HG03575 (cell line): ENCODE results near the gene TMEM256.
"Not testable (repeated sequence)": the region's sequence is repeated elsewhere in the genome, so short reads cannot be mapped to it uniquely, and the experiment has no call there.

Experiments
- ATAC-seq: cut with Tn5 transposase; IDR thresholded peaks from one replicate; pipeline ENCODE4 v1.9.1; 2021; ENCODE audit not compliant: unreplicated experiment, insufficient number of reproducible peaks, low FRiP score; ENCODE audit errors: extremely low read depth

Gene TMEM256

DNA sequence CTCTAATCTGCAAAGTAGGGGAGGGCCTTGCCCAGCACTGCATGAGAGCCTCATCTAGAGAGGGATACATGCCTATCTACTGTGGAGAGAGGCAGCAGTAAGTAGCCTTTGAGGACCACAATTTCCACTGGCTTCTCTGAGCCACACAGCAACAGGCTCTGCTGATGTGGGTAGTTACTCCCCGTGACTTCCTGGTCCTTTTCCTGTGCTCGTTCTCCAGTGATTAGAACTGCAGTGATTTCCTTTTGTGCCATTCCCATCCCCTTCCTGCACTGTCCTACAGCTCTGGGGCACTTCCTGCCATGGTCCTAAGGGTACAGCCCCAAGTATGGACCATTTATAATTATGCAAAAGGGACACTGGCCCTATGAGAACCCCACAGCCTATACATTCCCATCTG lies 12.6 kb downstream of the TMEM256 start:
- no peak for ATAC-seq

DNA sequence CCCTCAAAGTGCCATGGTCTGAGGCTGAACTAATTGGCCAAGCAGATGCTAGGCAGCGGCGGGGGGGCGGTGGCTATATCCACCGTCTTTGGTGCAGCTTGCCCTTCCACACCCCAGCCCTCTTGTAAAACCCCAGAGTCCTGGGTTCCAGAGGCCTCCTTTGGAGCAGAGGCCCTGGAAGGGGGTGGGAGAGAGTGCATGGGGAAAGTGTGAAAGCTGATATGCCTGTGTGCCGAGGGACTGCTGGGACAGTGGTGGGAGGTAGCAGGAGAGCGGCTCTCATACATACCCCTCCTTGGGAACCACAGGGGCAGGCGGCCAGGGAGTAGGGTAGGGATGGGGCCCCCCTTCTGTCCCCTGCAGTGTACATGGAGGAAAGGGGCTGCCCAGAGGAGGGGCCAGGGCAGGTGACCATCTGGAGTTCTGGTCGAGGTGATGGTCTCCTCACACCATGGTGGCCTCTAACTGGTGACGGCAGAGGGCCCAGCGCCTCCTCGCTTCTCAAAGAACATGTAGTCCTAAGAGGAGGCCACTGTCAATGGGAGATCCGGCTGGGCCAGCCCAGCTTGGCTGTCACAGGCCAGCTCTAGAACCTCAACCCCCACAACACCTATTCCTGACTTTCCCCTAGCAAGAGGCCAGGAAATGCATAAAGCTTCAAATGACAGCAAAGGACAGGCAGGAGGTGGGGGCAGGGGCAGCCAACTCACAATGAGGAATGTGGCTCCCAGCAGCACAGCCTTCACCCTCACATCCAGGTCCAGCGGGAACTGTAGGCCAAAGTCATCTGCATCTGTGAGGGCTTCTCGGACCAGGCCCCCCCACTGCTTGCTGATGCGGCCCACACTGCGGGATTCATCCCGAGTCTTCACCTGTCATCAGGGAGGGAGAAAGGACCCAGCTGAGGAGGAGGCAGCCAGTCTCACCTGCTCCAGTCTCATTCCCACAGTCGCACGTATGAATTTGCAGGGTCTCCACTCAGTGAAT lies 13.7 kb downstream of the TMEM256 start:
- no peak for ATAC-seq

DNA sequence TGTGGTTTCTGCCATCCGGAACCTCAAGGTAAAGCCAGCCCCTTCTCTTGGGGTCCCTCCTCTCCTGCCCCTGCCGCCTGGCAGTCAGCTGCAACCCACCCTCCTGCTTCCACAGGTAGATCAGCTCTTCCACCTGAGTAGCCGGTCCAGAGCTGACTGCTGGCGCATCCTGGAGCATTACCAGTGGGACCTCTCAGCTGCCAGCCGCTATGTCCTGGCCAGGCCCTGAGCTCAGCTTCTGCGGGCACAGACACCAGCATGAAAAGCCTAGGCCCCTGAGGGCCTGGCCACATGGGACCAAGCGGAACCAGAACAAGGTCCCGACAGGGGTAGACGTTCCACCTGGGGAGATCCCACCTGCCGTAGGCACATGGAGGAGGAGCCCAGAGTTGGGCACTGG lies 15.0 kb downstream of the TMEM256 start:
- no peak for ATAC-seq

DNA sequence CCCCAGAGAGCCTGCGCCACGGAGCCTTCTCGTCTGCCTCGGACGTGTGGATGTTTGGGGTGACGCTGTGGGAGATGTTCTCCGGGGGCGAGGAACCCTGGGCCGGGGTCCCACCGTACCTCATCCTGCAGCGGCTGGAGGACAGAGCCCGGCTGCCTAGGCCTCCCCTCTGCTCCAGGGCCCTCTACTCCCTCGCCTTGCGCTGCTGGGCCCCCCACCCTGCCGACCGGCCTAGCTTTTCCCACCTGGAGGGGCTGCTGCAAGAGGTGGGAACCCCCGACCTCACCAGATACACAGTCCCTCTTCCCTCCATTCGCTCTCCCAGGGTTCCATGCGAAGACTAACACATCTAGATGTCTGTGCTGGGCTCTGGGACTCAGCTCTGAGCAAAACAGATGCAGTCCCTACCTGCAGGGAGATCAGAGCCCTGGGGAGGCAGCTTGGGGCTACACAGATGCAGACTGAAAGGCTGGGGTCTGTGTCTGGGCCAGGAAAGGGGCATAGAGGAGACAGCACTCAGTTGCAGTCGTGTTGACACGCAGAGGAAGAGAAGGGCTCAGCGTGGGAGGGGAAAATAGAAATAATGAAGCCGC lies 19.3 kb downstream of the TMEM256 start:
- ATAC-seq = no peak

DNA sequence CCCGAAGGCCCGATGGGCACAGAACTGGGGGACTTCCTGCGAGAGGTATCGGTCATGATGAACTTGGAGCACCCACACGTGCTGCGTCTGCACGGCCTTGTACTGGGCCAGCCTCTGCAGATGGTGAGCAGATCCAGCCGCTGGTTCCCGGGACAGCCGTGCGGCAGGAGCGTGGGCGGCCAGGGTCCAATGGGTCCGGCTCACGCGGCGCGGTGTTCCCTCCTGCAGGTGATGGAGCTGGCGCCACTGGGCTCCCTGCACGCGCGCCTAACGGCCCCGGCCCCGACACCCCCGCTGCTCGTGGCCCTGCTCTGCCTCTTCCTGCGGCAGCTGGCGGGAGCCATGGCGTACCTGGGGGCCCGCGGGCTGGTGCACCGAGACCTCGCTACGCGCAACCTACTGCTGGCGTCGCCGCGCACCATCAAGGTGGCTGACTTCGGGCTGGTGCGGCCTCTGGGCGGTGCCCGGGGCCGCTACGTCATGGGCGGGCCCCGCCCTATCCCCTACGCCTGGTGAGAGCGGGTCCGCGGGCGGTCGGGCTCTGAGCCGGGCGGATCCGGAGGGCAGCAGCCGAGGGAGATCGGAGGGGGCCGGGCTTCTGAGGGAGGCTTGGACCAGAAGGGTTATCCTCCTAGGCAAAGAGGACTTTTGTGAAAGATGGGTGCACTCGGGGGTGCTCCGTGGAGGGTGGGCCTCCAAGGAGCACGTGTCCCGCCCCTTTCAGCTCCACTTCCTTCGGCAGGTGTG lies 20.0 kb downstream of the TMEM256 start:
- no peak for ATAC-seq

DNA sequence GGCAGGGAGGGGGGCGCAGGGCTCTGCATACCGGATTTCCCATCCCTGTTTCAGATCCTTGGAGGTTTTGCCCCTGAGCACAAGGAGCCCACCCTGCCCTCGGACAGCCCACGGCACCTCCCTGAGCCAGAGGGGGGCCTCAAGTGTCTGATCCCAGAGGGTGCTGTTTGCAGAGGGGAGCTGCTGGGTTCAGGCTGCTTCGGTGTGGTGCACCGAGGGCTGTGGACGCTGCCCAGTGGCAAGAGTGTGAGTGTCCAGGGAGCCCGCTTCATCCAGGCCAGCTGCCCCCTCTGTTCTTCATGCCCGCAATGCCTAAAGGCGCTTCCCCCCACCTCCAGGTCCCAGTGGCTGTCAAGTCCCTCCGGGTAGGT lies 20.5 kb downstream of the TMEM256 start:
- ATAC-seq = no peak

DNA sequence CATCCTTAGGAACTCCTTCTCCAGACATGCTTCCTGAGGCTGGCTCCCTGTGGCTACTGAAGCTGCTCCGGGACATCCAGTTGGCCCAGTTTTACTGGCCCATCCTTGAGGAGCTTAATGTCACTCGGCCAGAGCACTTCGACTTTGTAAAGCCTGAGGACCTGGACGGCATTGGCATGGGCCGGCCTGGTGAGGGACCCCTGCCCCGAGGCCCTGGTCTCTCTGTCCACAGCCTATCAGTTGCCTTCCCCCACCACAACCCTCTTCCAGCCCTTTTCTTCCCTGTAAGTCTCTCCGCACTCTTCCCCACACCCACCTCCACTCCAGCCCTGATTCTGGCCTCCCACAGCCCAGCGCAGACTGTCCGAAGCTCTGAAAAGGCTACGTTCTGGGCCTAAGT lies 21.0 kb downstream of the TMEM256 start:
- no peak for ATAC-seq

DNA sequence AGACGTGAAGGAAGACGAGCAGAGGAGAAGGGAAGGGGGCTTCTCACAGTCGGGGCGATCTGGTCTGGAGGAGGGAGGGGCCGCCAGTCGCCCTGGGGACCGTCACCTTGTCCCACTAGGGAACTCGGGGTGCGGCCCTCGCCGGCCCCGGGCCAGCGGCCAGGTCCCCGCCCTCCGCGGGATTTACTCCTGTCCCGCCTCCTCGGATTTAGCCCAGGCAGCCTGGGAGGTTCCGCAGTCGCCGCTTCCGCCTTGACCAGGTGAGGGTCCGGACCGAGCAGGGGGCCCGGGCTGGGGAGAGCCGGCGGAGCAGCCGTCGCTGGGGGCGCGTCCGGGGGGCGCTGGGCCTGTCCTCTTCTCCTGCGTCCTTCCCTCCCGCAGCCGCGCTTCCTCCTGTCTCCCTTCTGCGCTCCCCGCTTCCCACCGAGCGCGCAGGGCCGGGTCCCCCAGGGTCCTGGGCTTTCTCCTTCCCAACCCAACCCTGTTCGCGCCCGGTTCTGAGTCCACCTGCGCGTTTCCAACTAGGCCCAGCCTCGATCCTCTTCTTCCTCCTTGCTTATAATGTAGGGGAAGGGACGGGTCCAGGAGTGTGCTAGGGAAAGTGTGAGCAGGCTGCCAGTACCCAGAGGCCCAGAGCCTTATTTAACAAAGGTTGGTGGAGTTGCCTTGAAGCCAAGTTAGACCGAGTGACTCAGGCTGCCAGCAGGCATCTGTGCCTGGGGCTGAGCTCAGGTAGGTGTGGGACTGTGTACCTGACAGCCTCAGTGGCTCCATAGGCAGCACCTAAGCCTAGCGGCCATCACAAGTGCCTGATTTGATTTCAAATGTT lies 22.8 kb downstream of the TMEM256 start, which contains the start of gene TNK1:
Gene TNK1, plus strand, starts transcription at position 235 of the 829 bp plus-strand sequence. CDS start 1,838 bp downstream, outside the sequence.
- no peak for ATAC-seq

DNA sequence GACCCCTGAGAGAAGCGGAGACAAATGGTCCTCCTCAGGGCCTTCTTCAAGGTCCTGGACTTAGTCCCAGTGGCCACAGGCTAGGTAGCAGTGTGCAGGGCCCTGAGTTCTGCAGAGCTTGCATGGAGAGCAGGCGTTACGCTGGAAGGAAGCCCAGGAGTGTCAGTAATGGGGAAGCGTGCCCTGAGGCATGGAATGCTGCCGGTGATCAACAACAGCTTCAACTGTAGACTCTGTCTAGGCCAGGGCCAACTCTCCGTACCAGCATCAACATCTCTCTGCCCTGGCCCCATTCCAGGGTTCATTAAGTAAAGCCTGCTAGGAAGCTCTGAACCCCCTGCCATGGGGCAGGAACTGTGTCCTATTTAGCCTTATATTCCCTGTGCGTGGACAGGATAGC lies 23.6 kb downstream of the TMEM256 start:
- no peak for ATAC-seq

DNA sequence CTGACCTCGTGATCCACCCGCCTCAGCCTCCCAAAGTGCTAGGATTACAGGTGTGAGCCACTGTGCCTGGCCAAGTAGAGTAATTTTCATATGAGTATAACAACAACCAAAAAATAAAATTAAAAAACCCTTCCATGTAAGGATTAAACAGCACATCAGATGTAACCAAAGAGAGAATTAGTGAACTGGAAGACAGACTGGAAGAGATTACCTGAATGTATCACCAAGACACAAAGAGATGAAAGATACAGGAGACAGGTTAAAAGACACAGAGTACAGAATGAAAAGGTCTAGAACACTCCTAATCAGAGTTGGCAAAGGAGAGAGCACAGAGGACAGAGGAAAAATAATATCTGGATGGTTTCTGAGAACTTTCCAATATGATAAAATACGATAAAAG lies 24.8 kb downstream of the TMEM256 start:
- no peak for ATAC-seq

DNA sequence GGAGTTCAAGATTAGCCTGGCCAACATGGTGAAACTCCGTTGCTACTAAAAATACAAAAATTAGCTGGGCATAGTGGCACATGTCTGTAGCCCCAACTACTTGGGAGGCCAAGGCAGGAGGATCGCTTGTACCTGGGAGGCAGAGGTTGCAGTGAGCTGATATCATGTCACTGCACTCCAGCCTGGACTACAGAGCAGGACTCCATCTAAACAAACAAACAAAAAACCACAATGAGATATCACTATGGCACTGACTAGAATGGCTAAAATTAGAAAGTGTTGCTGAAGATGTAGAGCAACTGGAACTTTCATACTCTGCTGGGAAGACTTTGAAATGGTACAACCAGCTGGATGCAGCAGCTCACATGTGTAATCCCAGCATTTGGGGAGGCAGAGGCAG lies 29.5 kb downstream of the TMEM256 start:
- ATAC-seq = no peak

DNA sequence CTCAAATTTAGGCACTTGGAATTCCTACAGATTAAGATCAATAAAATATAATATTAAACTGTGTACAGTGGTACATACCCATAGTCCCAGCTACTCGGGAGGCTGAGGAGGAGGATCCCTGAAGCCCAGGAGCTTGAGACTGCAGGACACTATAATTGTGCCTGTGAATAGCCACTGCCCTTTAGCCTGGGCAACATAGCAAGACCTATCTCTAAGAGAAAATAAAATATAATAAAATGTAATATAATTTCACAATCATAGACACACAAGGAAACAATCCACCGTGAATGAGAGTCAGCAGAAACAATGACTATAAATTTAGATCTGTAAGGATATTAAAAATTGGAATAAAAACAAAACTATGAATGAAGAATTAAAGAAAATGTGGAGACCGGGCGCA lies 33.0 kb downstream of the TMEM256 start:
- no peak for ATAC-seq

DNA sequence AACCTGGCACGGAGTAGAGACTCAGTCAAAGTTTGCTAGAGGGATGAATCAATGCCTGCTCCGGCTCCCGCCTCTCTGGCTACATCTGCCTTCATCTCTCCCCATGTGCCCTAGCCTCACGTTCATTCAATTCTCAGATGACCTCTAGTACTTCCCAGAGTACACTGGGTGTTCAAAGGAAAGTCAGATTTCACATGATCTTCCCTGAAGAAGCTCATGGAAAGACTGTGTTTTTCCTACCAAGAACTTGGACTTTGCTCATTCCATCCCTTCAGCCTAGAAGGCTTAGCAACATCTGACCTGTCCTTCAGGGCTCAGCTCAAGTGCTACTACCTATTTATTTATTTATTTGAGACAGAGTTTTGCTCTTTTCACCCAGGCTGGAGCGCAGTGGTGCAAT lies 34.1 kb downstream of the TMEM256 start:
- ATAC-seq = no peak

DNA sequence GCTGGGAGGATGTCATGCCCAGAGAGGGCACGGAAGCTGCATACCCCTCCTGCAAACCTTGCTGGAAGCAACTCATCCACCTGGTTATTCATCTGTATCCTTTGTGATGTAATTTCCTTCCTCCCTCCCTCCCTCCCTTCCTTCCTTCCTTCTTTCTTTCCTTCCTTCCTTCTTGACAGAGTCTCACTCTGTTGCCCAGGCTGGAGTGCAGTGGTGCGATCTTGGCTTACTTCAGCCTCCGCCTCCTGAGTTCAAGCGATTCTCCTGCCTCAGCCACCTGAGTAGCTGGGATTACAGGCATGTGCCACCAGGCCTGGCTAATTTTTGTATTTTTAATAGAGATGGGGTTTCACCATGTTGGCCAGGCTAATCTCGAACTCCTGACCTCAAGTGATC lies 35.3 kb downstream of the TMEM256 start:
- not testable (repeated sequence) for ATAC-seq

DNA sequence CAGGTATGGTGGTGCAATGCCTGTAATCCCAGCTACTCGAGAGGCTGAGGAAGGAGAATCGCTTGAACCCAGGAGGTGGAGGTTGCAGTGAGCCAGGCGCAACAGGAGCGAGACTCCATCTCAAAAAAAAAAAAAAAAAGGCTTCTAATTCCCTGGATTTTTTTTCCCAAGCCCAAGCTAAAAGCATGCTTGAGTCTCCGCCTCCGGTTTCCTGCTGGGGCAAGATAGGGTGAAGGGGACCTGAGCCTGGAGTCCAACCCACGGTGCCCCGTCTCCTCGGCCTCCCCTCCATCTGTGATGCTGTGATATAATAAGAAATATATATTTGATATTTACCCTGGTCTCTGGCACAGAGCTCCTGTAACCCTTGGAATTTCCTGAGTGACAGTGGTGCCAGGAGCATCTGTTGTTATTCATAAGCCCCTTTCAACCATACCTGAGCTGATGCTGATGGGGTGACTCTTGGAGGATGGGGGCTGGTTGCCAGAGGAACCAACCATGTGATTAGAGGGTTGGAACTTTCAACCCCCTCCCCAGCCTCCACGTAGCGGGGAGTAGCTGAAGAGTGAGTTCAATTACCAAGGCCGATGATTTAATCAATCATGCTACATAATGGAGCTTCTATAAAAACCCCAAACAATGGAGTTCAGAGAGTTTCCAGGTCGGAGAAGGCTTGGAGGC lies 35.8 kb downstream of the TMEM256 start:
- ATAC-seq = no peak

DNA sequence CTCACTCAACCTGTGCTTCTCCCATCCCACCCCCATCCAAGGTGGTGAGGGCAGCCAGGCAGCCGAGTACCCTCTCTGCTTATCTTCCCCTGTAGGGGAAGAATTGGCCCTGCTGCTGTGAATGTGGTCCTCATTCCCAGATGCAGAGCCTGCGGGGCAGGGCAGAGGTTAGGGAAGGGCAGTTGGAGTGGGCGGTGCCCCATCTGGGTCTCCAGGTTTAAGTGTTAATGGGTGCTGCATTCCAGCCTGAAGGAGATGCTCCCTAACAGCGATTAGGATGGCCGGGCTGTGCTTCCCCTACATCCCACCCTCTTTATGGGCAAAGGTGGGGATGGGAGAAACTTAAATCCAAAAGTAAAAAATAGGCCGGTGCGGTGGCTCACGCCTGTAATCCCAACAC lies 36.8 kb downstream of the TMEM256 start:
- ATAC-seq = no peak

DNA sequence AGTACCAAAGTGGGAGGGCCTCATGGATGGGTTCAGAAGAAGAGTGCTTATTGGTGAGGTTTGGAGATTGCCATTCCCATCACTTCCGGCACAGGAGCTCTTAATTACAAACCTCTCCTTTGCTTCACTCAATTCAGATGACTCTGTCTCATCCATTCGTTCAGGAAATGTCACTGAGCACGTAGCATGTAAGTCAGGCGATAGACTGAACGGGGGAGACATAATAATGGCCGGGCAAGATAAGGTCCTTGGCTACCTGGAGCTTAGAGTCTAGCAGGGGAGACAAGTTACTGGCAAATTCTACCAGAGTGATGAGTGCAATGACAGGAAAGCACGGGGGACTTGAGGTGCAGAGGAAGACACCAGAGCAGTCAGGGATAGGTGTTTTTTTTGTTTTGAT lies 37.9 kb downstream of the TMEM256 start:
- not testable (repeated sequence) for ATAC-seq

DNA sequence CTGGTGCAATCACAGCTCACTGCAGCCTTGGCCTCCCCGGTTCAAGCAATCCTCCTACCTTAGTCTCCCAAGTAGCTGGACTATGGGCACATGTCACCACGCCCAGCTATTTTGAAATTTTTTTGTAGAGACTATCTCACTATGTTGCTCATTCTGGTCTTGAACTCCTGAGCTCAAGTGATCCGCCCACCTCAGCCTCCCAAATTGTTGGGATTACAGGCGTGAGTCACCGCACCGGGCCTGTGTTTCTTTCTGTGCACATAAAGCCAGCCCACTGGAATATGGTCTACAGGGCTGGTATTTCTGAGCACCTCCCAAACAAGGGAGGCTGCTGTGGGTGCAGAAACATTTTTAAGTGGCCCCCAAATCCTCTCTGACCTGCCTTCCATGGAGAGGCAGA lies 40.6 kb downstream of the TMEM256 start:
- no peak for ATAC-seq
